K562 (cell line): ENCODE results near the gene MSTN. TPM values are rescaled to one million over a fixed set of nuclear protein-coding genes. Genes with fewer than 3 reads are reported as not detected.

Source experiments
- ATAC-seq: fragments of 200-7000 bp; cut with Tn5 transposase; 3 replicates; pipeline ENCODE4 v1.9.1; 2020; ENCODE audit warnings: moderate library complexity
- BruUV-seq: library from RNA; stranded (reverse); fragments of 400-500 nt; replicated peaks from 2 replicates; lab custom pipeline; 2021; lab: Mats Ljungman, UMichigan
- CTCF ChIA-PET: fragments of 300-600 bp; formaldehyde crosslinking; extraction: SDS; loops from one replicate; lab custom pipeline; 2021; ENCODE audit warnings: low intra/inter-chr PET ratio; lab: Yijun Ruan, JAX
- POLR2A ChIA-PET: fragments of 300-600, 350-650 bp; sonication (Branson Sonifier 250); formaldehyde crosslinking; extraction: SDS; loops from one replicate; lab custom pipeline; 2021; ENCODE audit warnings: antibody characterized with exemption, inconsistent platforms; lab: Yijun Ruan, JAX
- DNase-seq, 4 experiments: peaks; one replicate each; pipeline versions ENCODE4 v3.0.0 to v3.0.0-alpha.2; 2011 to 2018; ENCODE audit warnings: low spot score in 3 of 4, mixed read lengths in 3 of 4; ENCODE audit errors: extremely low read depth in 1 of 4
- FAIRE-seq: peaks from 2 replicates; lab custom pipeline; 2011; peaks lifted over from hg19 to GRCh38; lab: Jason Lieb, UNC
- H2AFZ ChIP-seq: 2 replicates; pipeline ENCODE4 v1.6.0; 2011; ENCODE audit warnings: low read depth, low read length, control low read depth, inconsistent platforms
- H3K27ac ChIP-seq: fragments of 200-600 bp; 3 replicates; pipeline ENCODE4 v1.8.0; 2011; ENCODE audit warnings: low read depth, mild to moderate bottlenecking, control low read depth, inconsistent platforms, low read length, moderate library complexity, mixed read lengths; ENCODE audit errors: extremely low read depth
- H3K27me3 ChIP-seq, 2 experiments: fragments of 300-600 bp in 1 of 2; 2 replicates in 1 of 2; 3 replicates in 1 of 2; pipeline versions ENCODE4 v1.6.0 to v1.8.0; 2011; ENCODE audit warnings: inconsistent platforms in 2 of 2, low read length in 2 of 2, mild to moderate bottlenecking in 1 of 2, mixed read lengths in 1 of 2, moderate library complexity in 1 of 2; ENCODE audit not compliant: control insufficient read depth in 2 of 2, insufficient read depth in 2 of 2
- H3K36me3 ChIP-seq: fragments of 300-600 bp; 3 replicates; pipeline ENCODE4 v1.8.0; 2011; ENCODE audit warnings: mild to moderate bottlenecking, low read length, inconsistent platforms; ENCODE audit not compliant: control insufficient read depth, insufficient read depth
- H3K4me1 ChIP-seq, 2 experiments: fragments of 200-600 bp in 1 of 2; replicated peaks in 1 of 2; 2 replicates in 1 of 2; 3 replicates in 1 of 2; pipeline versions ENCODE4 v1.5.1 to v1.8.0; 2011; ENCODE audit warnings: inconsistent platforms in 2 of 2, low read length in 2 of 2, mild to moderate bottlenecking in 1 of 2, mixed read lengths in 1 of 2, moderate library complexity in 1 of 2; ENCODE audit not compliant: control insufficient read depth in 2 of 2, insufficient read depth in 2 of 2
- H3K4me2 ChIP-seq: 2 replicates; pipeline ENCODE4 v1.6.1; 2011; ENCODE audit warnings: low read length, control low read depth, inconsistent platforms, mixed read lengths; ENCODE audit not compliant: insufficient read depth
- H3K4me3 ChIP-seq: fragments of 200-600 bp; sonication (generic), shearing (Covaris generic); 2 replicates; pipeline ENCODE4 v1.5.1; 2016; ENCODE audit warnings: control low read depth, inconsistent platforms
- H3K79me2 ChIP-seq: fragments of 200-600 bp; 3 replicates; pipeline ENCODE4 v1.8.0; 2011; ENCODE audit warnings: low read length, inconsistent platforms; ENCODE audit not compliant: control insufficient read depth, insufficient read depth
- H3K9ac ChIP-seq, 2 experiments: 2 replicates each; pipeline versions ENCODE4 v1.6.0 to v1.6.1; 2011; ENCODE audit warnings: low read depth in 2 of 2, low read length in 2 of 2, control low read depth in 1 of 2, inconsistent platforms in 1 of 2, mild to moderate bottlenecking in 1 of 2, mixed read lengths in 1 of 2; ENCODE audit not compliant: insufficient read depth in 1 of 2
- H3K9me1 ChIP-seq: one replicate; pipeline ENCODE4 v1.6.0; 2011; ENCODE audit warnings: inconsistent platforms, mild to moderate bottlenecking, low read length, moderate library complexity; ENCODE audit not compliant: control insufficient read depth, insufficient read depth
- H3K9me3 ChIP-seq: replicated peaks from 2 replicates; pipeline ENCODE4 v1.5.1; 2011; ENCODE audit warnings: low read depth, low read length, inconsistent platforms; ENCODE audit not compliant: control insufficient read depth, insufficient read depth
- H4K20me1 ChIP-seq: replicated peaks from 2 replicates; pipeline ENCODE4 v1.6.1; 2011; ENCODE audit warnings: low read length, inconsistent platforms, mixed read lengths; ENCODE audit not compliant: control insufficient read depth, insufficient read depth
- C11orf30 ChIP-seq: fragments of 450-650 bp; IDR thresholded peaks from 2 replicates; pipeline ENCODE4 v1.6.1; 2016; ENCODE audit warnings: low read depth, mild to moderate bottlenecking
- ELF1 ChIP-seq: fragments of 200-800 bp; sonication (Bioruptor generic); IDR thresholded peaks from 2 replicates; pipeline ENCODE4 v1.6.1; 2016; ENCODE audit warnings: missing genetic modification characterization, missing compliant biosample characterization
- FOXJ3 ChIP-seq: sonication (generic); formaldehyde crosslinking; IDR thresholded peaks from 2 replicates; pipeline ENCODE4 v1.4.0; 2020; ENCODE audit warnings: mild to moderate bottlenecking, missing genetic modification reagents
- GATA2 ChIP-seq: sonication (generic); formaldehyde crosslinking; IDR thresholded peaks from 2 replicates; pipeline ENCODE4 v1.4.0; 2020; ENCODE audit warnings: mild to moderate bottlenecking, missing genetic modification reagents
- SMARCB1 ChIP-seq: IDR thresholded peaks from 2 replicates; pipeline ENCODE4 v1.6.1; 2011; ENCODE audit warnings: improper control_type of control experiment, low read depth; ENCODE audit not compliant: insufficient read length
- SREBF1 ChIP-seq: fragments of 150-350 bp; IDR thresholded peaks from 2 replicates; pipeline ENCODE4 v1.6.1; 2014; ENCODE audit warnings: antibody characterized with exemption, low read depth, low read length, borderline replicate concordance
- TBP ChIP-seq: optimal IDR thresholded peaks from 2 replicates; pipeline ENCODE3; 2011; ENCODE audit warnings: low read depth, low read length, improper control_type of control experiment
- ZNF143 ChIP-seq: sonication (generic); formaldehyde crosslinking; IDR thresholded peaks from 2 replicates; pipeline ENCODE4 v1.9.0; 2022; ENCODE audit warnings: mild to moderate bottlenecking, missing genetic modification reagents
- WGBS: fragments of 100-300 bp; shearing (Covaris generic); methylation state at CpG from one replicate; pipeline ENCODE4 v1.1.6; 2016; ENCODE audit warnings: low coverage, mixed read lengths; ENCODE audit not compliant: insufficient coverage; ENCODE audit errors: missing lambda C conversion rate; 5-methylcytosine and 5-hydroxymethylcytosine counted together
- in situ Hi-C: fragments of 300-500 bp; cut with MboI; formaldehyde crosslinking; loops from 4 replicates; pipeline ENCODE4 v1.15.0; 2018; ENCODE audit warnings: inconsistent platforms, mixed read lengths
- intact Hi-C: fragments of 100-400 bp; cut with micrococcal nuclease; formaldehyde crosslinking; loops from 2 replicates; pipeline ENCODE4 v1.14.2; 2022
- polyA plus RNA-seq, 8 experiments: library from polyadenylated mRNA; depleted of rRNA in 4 of 8; stranded (reverse) in 5 of 8; unstranded in 3 of 8; fragments of >200 nt; fragmentation: Nextera tagmentation in 2 of 8; fragmentation: Illumina TruSeq in 1 of 8; extraction: Ambion mirVana in 2 of 8; extraction: Trizol in 1 of 8; gene quantifications; 2 replicates each; pipeline versions ENCODE4 v1.2.1 to v1.2.3, GENCODE V29; 2011 to 2014; ENCODE audit warnings: inconsistent platforms in 1 of 8, missing spikeins in 1 of 8
- total RNA-seq, 7 experiments: library from RNA; depleted of rRNA in 6 of 7; stranded (reverse); fragments of >200 nt in 6 of 7; fragmentation: Illumina TruSeq in 2 of 7; extraction: Trizol in 2 of 7; gene quantifications; 2 replicates each; pipeline versions ENCODE4 v1.2.1 to v1.2.3, GENCODE V29; 2011 to 2021; ENCODE audit warnings: low replicate concordance in 1 of 7
- TF ChIP-seq, protein P1 (sequence below): IDR thresholded peaks from 2 replicates; pipeline ENCODE4 v1.6.1; 2011; ENCODE audit not compliant: insufficient read length; ENCODE audit errors: extremely low read depth
- TF ChIP-seq, protein P2 (sequence below): IDR thresholded peaks from 2 replicates; pipeline ENCODE4 v1.6.1; 2011; ENCODE audit warnings: borderline replicate concordance, low read depth, mild to moderate bottlenecking, moderate library complexity, low read length; ENCODE audit not compliant: insufficient read depth, poor library complexity, severe bottlenecking

MSTN gene
- total and polyA plus RNA-seq, 9 of the 15 experiments (the other 6 are each of a cell fraction or from before 2014, with no cell fraction given): not detected

DNA sequence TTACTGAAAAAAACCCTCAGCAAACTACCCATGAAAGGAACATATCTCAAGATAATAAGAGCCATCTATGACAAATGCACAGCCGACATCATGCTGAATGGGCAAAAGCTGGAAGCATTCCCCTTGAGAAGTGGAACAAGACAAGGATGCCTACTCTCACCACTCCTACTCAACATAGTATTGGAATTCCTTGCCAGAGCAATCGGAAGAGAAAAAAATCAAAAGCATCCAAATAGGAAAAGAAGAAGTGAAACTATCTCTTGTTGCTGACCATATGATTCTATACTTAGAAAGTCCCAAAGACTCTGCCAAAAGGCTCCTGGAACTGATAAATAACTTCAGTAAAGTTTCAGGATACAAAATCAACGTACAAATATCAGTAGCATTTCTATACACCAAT is 40.6 kb upstream of the MSTN start:
- no TSS peak for BruUV-seq
- in situ Hi-C loops: no loop called here
- TF ChIP-seq ELF1 (no peak), TBP (no peak), FOXJ3 (no peak), SREBF1 (no peak), C11orf30 (no peak), ZNF143 (CRISPR knock-in tag) (no peak), GATA2 (CRISPR knock-in tag) (no peak), SMARCB1 (no peak)
- TF ChIP-seq, protein P1, sequence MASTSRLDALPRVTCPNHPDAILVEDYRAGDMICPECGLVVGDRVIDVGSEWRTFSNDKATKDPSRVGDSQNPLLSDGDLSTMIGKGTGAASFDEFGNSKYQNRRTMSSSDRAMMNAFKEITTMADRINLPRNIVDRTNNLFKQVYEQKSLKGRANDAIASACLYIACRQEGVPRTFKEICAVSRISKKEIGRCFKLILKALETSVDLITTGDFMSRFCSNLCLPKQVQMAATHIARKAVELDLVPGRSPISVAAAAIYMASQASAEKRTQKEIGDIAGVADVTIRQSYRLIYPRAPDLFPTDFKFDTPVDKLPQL: no peak
- TF ChIP-seq, protein P2, sequence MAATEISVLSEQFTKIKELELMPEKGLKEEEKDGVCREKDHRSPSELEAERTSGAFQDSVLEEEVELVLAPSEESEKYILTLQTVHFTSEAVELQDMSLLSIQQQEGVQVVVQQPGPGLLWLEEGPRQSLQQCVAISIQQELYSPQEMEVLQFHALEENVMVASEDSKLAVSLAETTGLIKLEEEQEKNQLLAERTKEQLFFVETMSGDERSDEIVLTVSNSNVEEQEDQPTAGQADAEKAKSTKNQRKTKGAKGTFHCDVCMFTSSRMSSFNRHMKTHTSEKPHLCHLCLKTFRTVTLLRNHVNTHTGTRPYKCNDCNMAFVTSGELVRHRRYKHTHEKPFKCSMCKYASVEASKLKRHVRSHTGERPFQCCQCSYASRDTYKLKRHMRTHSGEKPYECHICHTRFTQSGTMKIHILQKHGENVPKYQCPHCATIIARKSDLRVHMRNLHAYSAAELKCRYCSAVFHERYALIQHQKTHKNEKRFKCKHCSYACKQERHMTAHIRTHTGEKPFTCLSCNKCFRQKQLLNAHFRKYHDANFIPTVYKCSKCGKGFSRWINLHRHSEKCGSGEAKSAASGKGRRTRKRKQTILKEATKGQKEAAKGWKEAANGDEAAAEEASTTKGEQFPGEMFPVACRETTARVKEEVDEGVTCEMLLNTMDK: no peak

More for the DNA sequence above, 40.6 kb upstream of the MSTN start:
- no peaks in the 10 kb centered on the region for H3K36me3 ChIP-seq
- no peak overlapping the region for H2AFZ ChIP-seq
- no peak overlapping the region for H3K4me2 ChIP-seq
- no peaks in the 10 kb centered on the region for H3K4me1 ChIP-seq
- H3K4me3 ChIP-seq: no peak overlapping the region
- intact Hi-C loops: no loop called here
- H3K9me1 ChIP-seq: no peaks in the 10 kb centered on the region
- WGBS: 31% methylated on average over 3 of the region's 3 CpGs
- no peaks in the 10 kb centered on the region for H3K27me3 ChIP-seq
- H3K9ac ChIP-seq: no peak overlapping the region
- no peak overlapping the region for H3K27ac ChIP-seq
- no peaks in the 10 kb centered on the region for H3K9me3 ChIP-seq
- FAIRE-seq: no peak
- CTCF ChIA-PET: no interaction called here
- no peak for DNase-seq
- no peak for ATAC-seq
- POLR2A ChIA-PET: no interaction called here
- H4K20me1 ChIP-seq: no peaks in the 10 kb centered on the region
- no peaks in the 10 kb centered on the region for H3K79me2 ChIP-seq
